HG03565 (cell line): ENCODE data around the gene GALNT2.

ENCODE experiments used
- ATAC-seq: cut with Tn5 transposase; IDR thresholded peaks from one replicate; pipeline ENCODE4 v1.9.1; 2021; ENCODE audit warnings: mild to moderate bottlenecking, moderate library complexity; ENCODE audit not compliant: unreplicated experiment

The GALNT2 gene

DNA sequence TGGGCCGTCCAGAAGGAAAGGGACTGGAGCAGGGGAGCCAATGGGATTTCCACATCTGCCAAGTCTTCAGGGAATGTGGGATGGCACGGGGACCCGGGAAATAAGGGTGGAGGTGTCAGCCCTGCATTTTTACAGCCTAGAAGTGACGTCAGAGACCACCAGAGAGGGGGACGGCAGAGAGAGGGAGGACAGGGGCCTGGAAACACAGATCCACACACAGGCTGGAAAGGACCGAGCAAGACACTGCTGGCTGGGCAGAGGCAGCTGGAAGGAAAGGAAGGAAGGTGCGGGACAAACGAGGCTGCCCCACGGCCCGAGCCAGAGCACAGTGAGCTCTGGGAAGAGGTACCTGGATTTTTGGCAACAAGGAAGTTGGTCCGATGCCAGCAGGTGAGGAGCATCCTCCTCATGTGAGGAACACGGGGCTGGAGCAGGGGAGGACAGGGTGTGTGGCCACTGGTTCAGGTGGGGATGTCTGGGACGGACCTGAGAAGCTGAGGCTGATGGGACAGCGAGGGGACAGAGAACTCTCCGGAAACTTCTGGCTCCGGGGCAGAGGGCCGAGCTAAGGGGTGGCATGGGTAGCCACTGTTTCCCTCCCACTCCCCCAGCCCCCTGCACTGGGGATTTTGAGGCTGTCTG, 220.8 kb downstream of the GALNT2 start:
- ATAC-seq, result no peak

DNA sequence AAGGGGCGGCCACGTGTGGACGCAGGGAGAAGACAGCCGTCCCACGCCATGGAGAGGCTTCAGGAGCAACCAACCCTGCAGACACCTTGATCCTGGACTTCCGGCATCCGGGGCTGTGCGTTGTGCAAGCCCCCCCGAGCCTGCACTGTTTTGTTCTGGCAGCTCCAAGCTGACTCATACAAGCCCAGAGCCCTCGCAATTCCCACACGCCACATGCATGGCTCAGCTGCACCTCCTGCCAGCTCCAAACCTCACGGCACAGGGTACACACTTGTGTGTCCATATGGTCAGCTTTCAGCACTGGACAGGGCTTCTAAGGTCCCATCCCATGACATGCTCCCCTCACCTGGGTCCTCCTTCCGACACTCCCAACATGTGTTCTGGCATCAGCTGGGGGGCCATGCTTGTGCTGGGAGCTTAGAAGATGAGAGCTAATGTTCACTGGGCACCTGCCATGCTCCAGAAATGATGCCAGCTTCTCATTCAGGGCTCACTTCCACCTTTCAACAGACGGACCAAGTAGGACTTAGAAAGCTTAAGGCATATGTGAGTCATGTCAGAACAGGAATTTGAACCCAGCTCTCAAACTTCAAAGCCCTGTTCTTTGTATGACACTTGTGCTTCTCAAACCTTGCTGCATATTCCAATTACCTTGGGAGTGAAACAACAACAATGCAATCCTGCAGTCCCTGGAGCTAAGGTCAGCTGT, 221.8 kb downstream of the GALNT2 start:
- ATAC-seq, result no peak

DNA sequence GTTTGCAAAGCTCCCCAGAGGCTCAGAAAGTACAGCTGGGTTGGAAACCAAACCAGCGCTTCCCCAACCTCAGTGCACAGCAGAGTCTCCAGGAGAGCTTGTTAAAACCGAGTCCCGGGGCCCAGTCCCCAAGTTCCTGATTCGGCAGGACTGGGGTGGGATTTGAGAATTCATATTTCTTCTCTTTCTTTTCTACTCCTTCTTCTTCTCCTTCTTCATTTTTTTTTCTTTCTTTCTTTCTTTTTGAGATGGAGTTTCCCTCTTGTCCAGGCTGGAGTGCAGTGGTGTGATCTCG, 222.3 kb downstream of the GALNT2 start:
- no peak for ATAC-seq

DNA sequence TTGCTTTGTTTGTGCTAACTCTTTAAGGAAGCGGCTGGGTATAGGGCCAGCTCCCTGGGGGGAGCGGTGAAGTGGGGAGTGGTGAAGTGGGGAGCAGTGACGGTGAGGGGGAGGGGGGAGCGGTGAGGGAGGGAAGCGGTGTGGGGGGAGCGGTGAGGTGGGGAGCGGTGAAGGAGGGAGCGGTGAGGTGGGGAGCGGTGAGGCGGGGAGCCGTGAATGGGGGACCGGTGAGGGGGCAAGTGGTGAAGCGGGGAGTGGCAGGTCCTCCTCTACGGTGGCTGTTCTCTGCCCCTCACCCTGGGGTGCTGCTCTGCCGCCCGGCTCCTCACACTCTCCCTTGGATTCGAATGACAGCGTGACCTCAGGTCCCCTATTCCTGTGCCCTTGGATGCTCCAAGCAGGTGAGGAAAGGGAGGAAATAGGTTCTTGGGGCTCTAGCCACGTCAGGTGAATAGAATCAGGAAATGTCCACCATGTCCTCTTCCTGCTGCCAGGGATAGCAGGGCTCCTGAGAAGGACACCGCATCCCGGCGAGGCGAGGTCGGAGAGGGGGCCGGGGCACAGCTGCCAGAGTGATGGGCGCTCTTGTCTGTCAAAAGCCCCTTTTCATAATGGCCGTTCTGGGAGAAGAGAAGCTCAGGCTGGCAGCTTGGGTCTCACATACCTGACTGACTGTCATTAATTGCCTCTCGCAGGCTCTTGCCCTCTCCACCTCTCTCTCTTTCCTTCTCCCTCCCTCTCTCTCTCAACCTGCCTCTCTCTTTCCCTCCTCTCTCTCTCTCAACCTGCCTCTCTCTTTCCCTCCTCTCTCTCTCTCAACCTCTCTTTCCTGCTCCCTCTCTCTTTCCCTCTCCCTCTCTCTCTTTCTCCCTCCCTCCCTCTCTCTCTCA, 224.9 kb downstream of the GALNT2 start:
- ATAC-seq, result no peak

DNA sequence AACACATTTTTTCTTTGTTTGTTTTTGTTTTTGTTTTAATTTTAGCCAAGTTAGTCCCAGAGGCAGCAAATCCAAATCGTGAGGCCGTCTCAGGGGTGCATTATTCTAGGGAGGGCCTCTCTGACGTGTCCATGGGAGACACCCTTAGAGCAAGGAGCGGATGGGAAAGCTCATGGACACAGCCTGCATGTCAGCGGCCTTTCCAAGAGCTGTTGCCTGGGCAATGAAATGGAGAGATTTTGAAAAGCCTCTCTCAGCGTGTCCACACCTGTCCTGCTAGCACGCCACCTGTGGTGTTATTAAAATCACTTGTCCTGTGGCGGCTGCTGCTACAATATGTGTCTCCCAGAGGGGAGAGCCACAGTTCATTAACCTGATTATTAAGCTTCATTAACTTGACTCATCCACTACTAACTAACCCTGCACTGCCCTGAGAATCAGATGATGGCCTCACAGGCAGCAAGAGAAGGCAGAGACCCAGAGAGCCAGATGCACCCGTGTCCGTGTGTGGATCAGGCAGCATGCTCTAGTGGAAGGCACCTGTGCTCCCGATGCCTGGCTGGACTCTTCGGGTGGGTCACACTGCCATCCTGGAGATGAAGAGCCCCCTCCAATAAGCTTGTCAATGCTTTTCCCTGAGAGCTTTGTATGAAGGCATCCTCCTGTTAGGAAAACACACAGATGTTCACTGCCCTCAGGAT, 225.8 kb downstream of the GALNT2 start:
- no peak for ATAC-seq

DNA sequence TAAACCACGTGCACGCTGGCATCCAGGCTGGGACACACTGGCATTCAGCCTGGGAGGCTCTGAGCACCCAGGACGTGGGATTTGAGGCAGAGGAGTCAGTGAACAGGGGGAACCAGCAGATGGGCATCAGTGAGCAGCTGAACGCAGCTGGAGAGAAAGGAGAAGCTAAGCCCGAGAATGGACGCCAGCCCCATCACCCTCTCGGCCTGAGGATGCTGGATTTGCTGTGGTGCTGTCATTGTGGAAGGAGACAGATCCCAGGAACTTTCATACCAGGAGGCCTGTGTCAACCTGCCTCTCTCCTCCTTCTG, 226.3 kb downstream of the GALNT2 start:
- ATAC-seq, result no peak

DNA sequence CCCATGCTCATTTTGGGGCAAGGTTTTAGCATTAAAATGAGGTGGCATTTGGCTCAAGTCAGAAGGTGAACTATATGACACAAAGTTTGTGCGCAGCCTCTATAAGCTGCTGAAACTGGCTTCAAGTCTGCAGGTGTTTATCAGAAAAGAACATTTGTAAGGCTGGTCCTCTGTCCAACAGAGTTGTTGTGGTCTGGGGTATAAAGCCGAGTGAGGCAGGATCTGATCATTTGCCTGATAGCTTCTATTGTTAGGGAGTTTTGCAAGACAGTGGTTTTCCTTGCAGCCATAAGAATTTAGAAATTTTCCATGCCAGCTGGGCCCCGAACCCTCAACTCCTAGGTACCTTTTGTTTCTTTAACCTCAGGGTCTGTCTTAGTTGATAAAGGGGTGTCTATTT, 228.3 kb downstream of the GALNT2 start:
- ATAC-seq, result no peak

DNA sequence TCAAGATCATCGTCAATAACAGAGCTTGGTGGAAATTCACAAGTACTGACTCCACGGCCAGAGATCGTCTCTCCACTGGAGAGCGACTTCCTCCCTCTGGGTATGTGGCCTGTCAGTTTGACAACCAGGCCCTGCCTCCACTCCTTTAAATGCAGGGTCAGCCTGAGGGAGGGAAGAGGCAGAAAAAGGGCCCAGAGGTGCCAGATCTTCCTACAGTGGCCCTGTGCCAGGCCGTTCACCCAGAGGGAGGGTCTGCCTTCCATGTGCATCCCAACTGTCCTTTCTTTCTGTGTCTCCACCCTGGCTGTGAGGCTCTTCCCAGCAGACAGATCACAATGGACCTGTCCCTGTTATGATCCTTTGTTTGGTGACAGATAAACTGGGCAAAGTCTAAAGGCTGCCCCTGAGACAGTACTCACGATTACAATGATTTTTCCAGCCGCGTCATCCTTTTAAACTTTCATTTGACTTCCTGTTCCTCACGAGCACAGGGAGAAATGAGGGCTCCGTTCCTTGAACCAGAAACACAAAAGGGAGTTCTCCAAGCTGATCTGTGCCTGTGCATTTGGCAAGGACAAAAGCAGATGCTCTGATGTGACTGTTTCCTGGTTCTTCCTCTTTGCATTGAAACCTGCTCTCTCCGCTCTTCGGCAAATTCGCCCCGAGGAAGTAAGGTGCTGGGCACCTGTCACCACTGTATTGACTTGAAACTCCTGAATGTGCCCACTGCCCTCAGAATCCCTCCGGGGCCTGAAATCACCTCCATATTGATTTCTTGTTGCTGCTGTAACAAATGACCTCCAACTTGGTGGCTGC, 232.4 kb downstream of the GALNT2 start:
- no peak for ATAC-seq

DNA sequence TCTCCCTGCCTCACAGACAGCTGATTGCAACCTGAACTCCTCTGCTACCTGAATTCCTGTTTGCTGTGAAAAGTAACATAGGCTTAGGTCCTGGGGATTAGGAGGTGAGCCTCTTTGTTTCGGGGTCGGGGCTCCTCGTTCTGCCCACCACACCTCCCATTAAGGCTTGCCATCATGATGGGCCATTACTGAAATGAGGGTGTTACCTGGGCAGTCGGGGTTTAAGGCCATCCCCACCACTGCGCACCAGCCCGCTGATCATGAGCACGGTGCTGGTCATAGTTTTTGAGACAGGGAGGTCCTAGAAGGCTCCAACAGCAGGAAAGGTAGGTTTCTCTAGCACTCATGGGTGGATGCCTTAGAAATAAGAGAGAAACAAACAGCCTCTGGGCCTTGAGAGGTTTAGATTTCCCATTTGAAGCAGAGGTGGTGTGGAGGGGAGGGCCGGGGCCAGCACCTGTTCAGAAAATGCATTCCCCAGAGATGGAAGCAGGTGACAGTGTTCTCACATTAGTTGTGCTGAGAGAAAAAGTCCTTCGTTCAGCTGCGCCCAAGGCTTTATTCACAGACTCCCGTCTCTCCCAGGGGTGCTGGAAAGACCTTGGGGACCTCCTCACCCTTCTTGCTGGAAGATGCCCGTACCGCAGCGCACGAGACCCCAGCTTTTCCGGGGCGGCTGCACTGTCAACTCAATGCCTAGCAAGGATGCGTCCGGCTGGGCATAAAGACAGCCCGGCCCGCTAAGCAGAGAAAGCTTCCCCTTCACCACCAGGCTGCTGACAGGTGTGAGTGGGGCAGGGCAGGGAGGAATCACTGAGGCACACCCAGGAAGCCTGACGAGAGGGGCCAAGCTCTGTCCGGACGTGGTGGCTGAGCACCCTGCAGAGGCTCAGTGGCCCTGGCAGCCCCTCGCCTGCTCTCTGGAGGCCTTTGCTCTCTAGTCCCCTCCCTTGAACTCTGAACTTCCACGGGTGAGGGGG, 233.6 kb downstream of the GALNT2 start:
- no peak for ATAC-seq

DNA sequence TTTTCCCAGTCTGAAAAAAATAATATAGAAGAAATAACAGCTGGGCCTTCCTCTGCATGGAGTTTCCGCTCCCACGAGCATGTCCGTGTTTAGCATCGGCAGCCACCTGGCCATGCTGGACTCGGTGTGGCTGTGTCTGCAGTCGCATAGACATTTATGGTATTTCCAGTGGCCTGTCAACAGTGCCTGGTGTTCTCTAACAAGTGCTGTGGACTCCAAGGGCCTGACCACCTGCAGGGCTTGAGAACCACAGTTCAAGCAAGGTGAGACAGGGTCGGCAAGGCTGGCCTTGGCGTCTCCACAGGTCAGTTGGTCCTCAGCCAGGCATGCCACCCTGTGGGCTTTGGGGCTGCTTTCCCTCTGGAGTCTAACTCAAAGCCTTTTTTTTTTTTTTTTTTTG, 234.3 kb downstream of the GALNT2 start:
- ATAC-seq, result no peak

DNA sequence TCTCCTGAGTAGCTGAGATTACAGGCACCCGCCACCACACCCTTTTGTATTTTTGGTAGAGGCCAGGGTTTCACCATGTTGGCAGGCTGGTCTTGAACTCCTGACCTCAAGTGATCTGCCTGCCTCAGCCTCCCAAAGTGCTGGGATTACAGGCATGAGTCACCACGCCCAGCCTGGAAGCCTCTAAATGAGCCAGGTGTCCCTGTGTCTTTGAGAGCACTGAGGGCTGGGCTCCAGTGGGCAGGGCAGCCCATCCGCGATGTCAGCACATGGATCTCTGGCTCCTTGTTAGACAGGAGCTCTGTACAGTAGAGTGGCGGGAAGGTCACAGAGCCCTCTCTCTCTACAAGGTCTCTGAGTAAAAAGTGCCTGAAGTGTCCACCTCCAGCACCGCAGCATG, 234.8 kb downstream of the GALNT2 start:
- ATAC-seq, result no peak

DNA sequence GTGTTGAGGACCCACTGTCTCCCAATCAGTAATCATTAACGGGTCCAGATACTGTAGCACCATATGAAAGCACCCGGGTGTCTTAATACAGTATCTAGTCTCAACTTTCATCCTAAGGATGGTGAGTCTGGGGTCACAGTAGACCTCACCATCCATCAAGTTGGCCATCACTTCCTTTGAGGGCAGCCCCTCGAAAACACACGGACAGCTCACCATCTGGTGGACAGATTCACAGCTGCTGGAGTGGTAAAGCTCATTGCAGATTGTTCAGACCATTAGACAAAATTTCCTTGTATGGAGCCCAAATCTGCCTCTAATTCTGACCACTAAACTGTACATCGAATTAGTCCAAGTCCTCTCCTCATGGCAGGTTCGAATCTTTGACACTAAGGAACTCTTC, 236.0 kb downstream of the GALNT2 start:
- ATAC-seq, result no peak

DNA sequence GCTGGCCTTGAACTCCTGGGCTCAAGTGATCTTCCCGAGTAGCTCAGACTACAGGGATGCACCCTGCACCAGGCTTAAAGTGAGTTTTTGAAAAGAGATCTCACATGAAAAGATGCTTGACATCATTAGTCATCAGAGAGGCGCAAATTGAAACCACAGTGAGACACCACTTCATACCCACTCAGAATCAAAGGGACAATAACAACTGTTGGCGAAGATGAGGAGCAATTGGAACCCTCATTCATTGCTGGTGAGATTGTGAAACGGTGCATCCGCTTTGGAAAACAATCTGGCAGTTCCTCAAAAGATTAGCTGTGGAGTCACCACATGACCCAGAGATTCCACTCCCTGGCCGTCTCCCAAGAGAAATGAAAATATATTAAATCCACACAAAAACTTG, 236.8 kb downstream of the GALNT2 start:
- no peak for ATAC-seq

DNA sequence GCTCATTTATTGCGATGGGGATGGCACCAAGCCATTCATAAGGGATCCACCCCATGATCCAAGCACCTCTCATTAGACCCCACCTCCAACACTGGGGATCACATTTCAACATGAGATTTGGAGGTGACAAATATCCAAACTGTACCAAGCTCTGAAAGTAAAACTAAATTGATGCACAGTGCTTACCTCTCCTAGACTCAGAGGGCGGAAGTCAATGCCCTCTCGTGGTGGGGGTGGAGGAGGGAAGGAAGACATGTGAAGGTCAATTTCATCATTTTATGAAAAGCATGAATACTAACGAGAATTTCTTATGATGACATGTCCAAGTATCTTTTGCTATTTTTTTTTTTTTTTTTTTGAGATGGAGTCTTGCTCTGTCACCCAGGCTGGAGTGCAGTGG, 239.1 kb downstream of the GALNT2 start:
- ATAC-seq, result peak; percentile 51

DNA sequence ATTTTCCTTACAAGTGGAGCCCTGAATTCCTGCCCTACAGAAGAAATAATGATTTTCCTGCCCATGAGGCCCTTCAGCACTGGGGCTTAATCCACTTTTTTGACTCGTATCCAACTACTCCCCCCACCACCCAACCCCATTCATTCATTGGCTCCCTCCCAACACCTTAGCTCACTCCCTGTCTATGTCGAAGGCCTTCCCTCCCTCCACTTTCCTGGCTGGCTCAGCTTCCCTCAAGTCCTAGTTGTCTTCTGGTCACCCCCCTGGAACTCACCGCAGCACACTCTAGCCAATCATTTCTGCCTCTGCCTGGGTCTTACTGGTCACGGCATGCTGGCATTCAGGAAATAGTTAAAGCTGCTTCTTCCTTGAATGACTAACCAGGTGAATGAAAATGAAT, 240.2 kb downstream of the GALNT2 start:
- no peak for ATAC-seq

DNA sequence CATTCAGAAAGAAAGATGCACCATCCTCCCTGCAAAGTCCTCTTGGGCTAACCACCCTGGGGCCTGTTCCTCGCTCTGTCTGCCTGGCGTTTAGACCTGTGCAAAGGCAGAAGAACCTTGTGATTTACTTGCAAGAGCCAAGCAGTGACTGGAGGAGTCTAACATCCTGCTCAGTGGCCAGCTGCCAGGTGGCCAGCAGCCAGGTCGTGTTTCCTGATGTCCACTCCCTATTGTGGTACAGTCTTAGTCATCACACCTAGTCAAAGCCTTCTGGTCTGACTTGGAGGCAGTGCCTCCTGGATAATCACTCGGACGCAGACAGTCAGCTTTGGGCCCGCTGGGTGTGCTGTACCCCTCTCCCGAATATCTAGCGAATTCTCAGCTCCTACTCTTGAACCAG, 241.0 kb downstream of the GALNT2 start:
- ATAC-seq, result no peak

DNA sequence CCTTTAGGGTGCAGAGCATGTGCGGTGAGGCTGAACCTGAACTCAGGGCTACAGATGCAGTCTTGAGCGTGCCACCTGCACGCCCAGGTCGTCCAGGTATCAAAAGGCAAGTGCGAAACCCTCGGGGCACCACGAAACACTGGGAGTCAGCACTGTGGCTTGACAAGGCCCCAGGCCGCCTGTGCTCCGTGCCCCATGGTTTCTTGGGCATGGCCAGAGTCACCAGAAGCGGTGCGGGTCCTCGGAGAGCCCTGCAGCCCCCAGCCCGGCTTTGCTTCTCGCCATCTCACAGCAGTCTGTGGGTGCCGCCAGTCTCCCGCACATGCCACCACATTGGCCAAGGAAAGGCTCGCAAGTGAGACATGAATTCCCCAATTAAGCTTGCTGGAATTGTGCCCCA, 241.8 kb downstream of the GALNT2 start:
- ATAC-seq, result no peak

DNA sequence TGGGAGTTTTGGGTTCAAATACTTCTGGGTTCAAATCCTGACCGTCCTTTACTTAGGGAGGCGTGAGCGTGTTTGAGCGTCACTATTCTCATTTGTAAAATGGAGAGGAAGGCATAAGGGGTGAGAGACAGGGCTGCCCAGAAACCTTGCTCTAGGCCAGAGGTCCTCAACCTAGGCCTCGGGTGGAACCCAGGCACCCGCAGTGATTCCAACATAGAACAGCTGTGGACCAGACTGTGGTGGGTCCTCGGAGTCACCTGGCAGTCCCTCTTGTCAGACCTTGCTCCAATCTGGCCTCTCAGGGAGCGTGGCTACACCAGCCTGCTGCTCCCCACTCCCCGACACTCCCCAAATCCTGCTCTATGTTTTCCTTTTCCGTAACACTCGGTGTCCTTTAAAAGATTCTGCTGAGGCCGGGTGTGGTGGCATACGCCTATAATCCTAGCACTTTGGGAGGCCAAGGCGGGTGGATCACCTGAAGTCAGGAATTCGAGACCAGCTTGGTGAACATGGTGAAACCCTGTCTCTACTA, 242.7 kb downstream of the GALNT2 start:
- no peak for ATAC-seq

DNA sequence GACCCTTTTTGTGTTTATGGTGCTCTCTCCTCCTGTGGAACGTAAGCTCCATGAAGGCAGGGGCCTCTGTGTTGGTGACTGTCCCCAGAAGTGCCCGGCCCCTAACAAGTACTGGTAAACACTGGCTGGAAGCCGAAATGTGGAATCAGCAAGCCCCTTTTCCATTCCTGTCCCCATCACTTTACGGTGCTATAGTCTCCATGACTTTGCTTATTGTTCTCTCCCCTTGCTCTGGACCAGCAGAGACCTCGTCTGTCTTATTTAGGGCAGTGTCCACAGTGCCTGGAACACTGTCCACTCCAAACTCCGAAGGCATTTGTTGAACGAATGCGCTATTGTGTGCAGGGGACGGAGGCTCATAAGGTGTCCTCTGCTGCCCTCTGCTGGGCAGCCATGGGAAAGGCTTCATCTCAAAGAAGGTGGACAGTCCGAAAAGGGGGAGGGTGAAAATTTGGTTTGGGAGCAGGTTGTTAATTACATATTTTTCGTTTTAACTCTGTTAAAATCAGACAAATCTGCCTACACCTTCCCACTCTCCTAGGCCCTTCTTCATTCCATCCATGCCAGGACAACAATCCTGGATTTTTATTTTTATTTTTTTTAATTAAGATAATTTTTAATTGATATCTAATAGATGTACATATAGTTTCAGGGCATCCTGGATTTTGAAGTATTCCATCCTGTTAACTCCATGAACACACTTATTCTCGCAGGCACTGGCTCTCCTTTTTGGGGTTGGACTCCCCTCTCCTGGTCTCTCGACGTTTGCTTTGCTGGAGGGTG, 243.5 kb downstream of the GALNT2 start:
- ATAC-seq, result peak; percentile 49
